DOHH2 (cell line): Measurements from ENCODE around the gene GSKIP.

Experiments
- CTCF ChIP-seq: fragments of 200-600 bp; sonication (generic); IDR thresholded peaks from one replicate; pipeline ENCODE4 v1.5.1; 2014; ENCODE audit warnings: antibody characterized with exemption, mild to moderate bottlenecking, low read depth, low read length; ENCODE audit not compliant: poor library complexity, severe bottlenecking
- EZH2phosphoT487 ChIP-seq: fragments of 200-600 bp; sonication (generic); IDR thresholded peaks from 2 replicates; pipeline ENCODE4 v1.6.1; 2017; ENCODE audit warnings: borderline replicate concordance, mild to moderate bottlenecking, antibody characterized with exemption, low read length, moderate library complexity, mixed read lengths

GRCh38 chr14:96385385-96385784 is 22.1 kb downstream of the GSKIP start:
- TF ChIP-seq CTCF (no peak), EZH2phosphoT487 (no peak)
